HL-60 (cell line): ENCODE measurements around the gene DPYSL4.

Source experiments
- DNase-seq, 2 experiments: peaks; one replicate each; pipeline ENCODE4 v3.0.0-alpha.2; 2010 to 2020; ENCODE audit warnings: low read depth in 1 of 2, low spot score in 1 of 2
- H3K27ac ChIP-seq: fragments of 250-450 bp; sonication (Bioruptor Pico); replicated peaks from 2 replicates; pipeline ENCODE4 v1.5.1; 2020; ENCODE audit warnings: mild to moderate bottlenecking, moderate library complexity
- H3K27me3 ChIP-seq: fragments of 250-450 bp; sonication (Bioruptor Pico); 2 replicates; pipeline ENCODE4 v1.5.1; 2021; ENCODE audit warnings: mild to moderate bottlenecking, moderate library complexity; ENCODE audit not compliant: insufficient read depth, poor library complexity, severe bottlenecking
- H3K4me3 ChIP-seq: replicated peaks from 2 replicates; pipeline ENCODE4 v1.5.1; 2011; ENCODE audit warnings: mild to moderate bottlenecking, control low read depth, low read length; ENCODE audit not compliant: insufficient read depth
- GABPA ChIP-seq: IDR thresholded peaks from 2 replicates; pipeline ENCODE4 v1.6.1; 2012; ENCODE audit warnings: low read depth
- POLR2AphosphoS5 ChIP-seq: IDR thresholded peaks from 2 replicates; pipeline ENCODE4 v1.6.1; 2012; ENCODE audit warnings: low read depth
- REST ChIP-seq: IDR thresholded peaks from 2 replicates; pipeline ENCODE4 v1.6.1; 2012; ENCODE audit warnings: low read depth; ENCODE audit not compliant: insufficient replicate concordance
- SPI1 ChIP-seq: IDR thresholded peaks from 2 replicates; pipeline ENCODE4 v1.6.1; 2012; ENCODE audit warnings: low read depth, mild to moderate bottlenecking, borderline replicate concordance
- TF ChIP-seq, protein P1 (sequence below): IDR thresholded peaks from one replicate; pipeline ENCODE4 v1.5.1; 2011; ENCODE audit warnings: low read length, control low read depth, inconsistent platforms; ENCODE audit not compliant: insufficient read depth

Gene DPYSL4

GRCh38 chr10:132253092-132253687, 66.4 kb downstream of the DPYSL4 start:
- DNase-seq, result no peak
- no peaks in the 10 kb centered on the region for H3K27me3 ChIP-seq
- no peak overlapping the region for H3K4me3 ChIP-seq
- TF ChIP-seq REST, result no peak
- no peak for TF ChIP-seq SPI1
- TF ChIP-seq POLR2AphosphoS5, result no peak
- no peak for TF ChIP-seq GABPA
- TF ChIP-seq, protein P1, sequence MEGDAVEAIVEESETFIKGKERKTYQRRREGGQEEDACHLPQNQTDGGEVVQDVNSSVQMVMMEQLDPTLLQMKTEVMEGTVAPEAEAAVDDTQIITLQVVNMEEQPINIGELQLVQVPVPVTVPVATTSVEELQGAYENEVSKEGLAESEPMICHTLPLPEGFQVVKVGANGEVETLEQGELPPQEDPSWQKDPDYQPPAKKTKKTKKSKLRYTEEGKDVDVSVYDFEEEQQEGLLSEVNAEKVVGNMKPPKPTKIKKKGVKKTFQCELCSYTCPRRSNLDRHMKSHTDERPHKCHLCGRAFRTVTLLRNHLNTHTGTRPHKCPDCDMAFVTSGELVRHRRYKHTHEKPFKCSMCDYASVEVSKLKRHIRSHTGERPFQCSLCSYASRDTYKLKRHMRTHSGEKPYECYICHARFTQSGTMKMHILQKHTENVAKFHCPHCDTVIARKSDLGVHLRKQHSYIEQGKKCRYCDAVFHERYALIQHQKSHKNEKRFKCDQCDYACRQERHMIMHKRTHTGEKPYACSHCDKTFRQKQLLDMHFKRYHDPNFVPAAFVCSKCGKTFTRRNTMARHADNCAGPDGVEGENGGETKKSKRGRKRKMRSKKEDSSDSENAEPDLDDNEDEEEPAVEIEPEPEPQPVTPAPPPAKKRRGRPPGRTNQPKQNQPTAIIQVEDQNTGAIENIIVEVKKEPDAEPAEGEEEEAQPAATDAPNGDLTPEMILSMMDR, result no peak
- H3K27ac ChIP-seq, result no peak overlapping the region

DNA sequence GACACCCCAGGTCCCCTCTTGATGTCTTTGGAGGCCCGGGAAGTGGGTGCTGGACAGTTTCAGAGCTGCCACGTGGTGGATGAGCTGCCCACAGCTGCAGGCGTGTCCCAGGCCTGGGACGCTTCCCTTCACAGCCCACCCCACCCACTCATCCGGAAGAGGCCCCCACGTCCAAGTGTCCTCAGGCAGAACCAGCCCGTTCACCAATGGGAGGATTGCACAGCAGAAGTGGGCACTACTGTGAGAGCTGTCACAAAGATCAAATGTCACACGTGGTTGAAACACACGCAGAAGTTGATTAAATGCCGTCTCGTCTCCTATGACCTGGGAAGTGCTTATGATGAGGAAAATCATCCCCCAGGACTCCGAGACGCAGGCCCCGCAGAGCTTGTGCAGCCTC, 68.1 kb downstream of the DPYSL4 start:
- no peak overlapping the region for H3K4me3 ChIP-seq
- TF ChIP-seq GABPA (no peak), SPI1 (no peak), POLR2AphosphoS5 (no peak), REST (no peak)
- TF ChIP-seq, protein P1, result no peak
- H3K27me3 ChIP-seq, result no peaks in the 10 kb centered on the region
- DNase-seq, result no peak
- no peak overlapping the region for H3K27ac ChIP-seq
